DND-41 (cell line): Measurements from ENCODE around the gene YLPM1.

ENCODE experiments used
- ATAC-seq: fragments of 200-7000 bp; cut with Tn5 transposase; 3 replicates; pipeline ENCODE4 v1.9.1; 2021; ENCODE audit warnings: low read depth; ENCODE audit not compliant: insufficient read depth
- DNase-seq: peaks from one replicate; pipeline ENCODE4 v3.0.0-alpha.2; 2020
- H2AFZ ChIP-seq: 2 replicates; pipeline ENCODE4 v1.6.0; 2012; ENCODE audit warnings: low read depth, low read length
- H3K27ac ChIP-seq: 2 replicates; pipeline ENCODE4 v1.5.1; 2012; ENCODE audit warnings: low read length, inconsistent platforms
- H3K27me3 ChIP-seq: fragments of 200-600 bp; sonication (generic); 2 replicates; pipeline ENCODE4 v1.6.0; 2012; ENCODE audit warnings: low read length, mild to moderate bottlenecking, inconsistent platforms; ENCODE audit not compliant: insufficient read depth, poor library complexity
- H3K36me3 ChIP-seq: 2 replicates; pipeline ENCODE4 v1.5.1; 2012; ENCODE audit warnings: low read length, inconsistent platforms; ENCODE audit not compliant: insufficient read depth
- H3K4me1 ChIP-seq: 2 replicates; pipeline ENCODE4 v1.5.1; 2012; ENCODE audit warnings: mild to moderate bottlenecking, low read length; ENCODE audit not compliant: insufficient read depth
- H3K4me2 ChIP-seq: 2 replicates; pipeline ENCODE4 v1.6.0; 2012; ENCODE audit warnings: mild to moderate bottlenecking, moderate library complexity, low read length, inconsistent platforms; ENCODE audit not compliant: insufficient read depth
- H3K4me3 ChIP-seq, 2 experiments: fragments of 200-600 bp in 1 of 2; shearing (Covaris generic) in 1 of 2; 2 replicates each; pipeline ENCODE4 v1.5.1; 2012 to 2016; ENCODE audit warnings: inconsistent platforms in 2 of 2, low read length in 2 of 2, mild to moderate bottlenecking in 2 of 2, low read depth in 1 of 2, moderate library complexity in 1 of 2
- H3K79me2 ChIP-seq: 2 replicates; pipeline ENCODE4 v1.6.0; 2012; ENCODE audit warnings: low read length, inconsistent platforms; ENCODE audit not compliant: insufficient read depth
- H3K9ac ChIP-seq: 2 replicates; pipeline ENCODE4 v1.6.0; 2012; ENCODE audit warnings: low read depth, mild to moderate bottlenecking, inconsistent platforms, low read length, moderate library complexity
- H3K9me3 ChIP-seq: 2 replicates; pipeline ENCODE4 v1.5.1; 2012; ENCODE audit warnings: low read length, moderate library complexity, mild to moderate bottlenecking, inconsistent platforms; ENCODE audit not compliant: insufficient read depth, severe bottlenecking
- H4K20me1 ChIP-seq: 2 replicates; pipeline ENCODE4 v1.6.0; 2012; ENCODE audit warnings: low read length; ENCODE audit not compliant: insufficient read depth
- EZH2 ChIP-seq: IDR thresholded peaks from 3 replicates; pipeline ENCODE4 v1.6.1; 2012; ENCODE audit warnings: borderline replicate concordance, low read depth, mild to moderate bottlenecking, moderate library complexity, low read length, inconsistent platforms; ENCODE audit not compliant: severe bottlenecking
- TF ChIP-seq, protein P1 (sequence below): IDR thresholded peaks from 2 replicates; pipeline ENCODE4 v1.5.1; 2012; ENCODE audit warnings: borderline replicate concordance, low read length, moderate library complexity, mild to moderate bottlenecking; ENCODE audit not compliant: poor library complexity, severe bottlenecking; ENCODE audit errors: extremely low read depth

YLPM1 gene

DNA sequence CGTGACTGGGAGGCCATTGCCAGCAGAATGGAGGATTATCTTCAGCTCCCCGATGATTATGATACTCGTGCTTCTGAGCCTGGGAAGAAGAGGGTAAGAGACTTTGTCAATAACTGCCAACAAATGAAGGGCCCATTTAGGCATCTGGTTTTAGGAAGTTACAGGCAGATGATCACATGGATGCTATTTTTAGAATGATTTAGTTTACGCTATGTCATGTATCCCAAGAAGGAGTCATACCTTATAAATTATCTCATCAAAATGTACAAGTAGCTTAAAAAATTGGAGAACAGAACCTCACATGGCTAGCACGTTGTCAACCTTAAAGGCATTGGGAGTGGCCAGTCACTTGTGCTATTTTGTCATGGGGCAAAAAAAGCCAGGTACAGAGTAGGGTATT lies 66.1 kb downstream of the YLPM1 start:
- Histone ChIP-seq H3K9me3 (no peaks in the 10 kb centered on the region), H3K27ac (no peak overlapping the region), H4K20me1 (no peaks in the 10 kb centered on the region), H3K4me3 (no peak overlapping the region), H3K4me1 (no peaks in the 10 kb centered on the region), H3K36me3 (peaks cover 77% of the 10 kb centered on the region), H3K4me2 (no peak overlapping the region), H3K27me3 (no peaks in the 10 kb centered on the region), H3K79me2 (peaks cover 5% of the 10 kb centered on the region; the same call in 1 of the 2 replicates), H2AFZ (no peak overlapping the region), H3K9ac (no peak overlapping the region)
- TF ChIP-seq EZH2: no peak
- TF ChIP-seq, protein P1, sequence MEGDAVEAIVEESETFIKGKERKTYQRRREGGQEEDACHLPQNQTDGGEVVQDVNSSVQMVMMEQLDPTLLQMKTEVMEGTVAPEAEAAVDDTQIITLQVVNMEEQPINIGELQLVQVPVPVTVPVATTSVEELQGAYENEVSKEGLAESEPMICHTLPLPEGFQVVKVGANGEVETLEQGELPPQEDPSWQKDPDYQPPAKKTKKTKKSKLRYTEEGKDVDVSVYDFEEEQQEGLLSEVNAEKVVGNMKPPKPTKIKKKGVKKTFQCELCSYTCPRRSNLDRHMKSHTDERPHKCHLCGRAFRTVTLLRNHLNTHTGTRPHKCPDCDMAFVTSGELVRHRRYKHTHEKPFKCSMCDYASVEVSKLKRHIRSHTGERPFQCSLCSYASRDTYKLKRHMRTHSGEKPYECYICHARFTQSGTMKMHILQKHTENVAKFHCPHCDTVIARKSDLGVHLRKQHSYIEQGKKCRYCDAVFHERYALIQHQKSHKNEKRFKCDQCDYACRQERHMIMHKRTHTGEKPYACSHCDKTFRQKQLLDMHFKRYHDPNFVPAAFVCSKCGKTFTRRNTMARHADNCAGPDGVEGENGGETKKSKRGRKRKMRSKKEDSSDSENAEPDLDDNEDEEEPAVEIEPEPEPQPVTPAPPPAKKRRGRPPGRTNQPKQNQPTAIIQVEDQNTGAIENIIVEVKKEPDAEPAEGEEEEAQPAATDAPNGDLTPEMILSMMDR: no peak
- no peak for ATAC-seq
- DNase-seq: no peak

DNA sequence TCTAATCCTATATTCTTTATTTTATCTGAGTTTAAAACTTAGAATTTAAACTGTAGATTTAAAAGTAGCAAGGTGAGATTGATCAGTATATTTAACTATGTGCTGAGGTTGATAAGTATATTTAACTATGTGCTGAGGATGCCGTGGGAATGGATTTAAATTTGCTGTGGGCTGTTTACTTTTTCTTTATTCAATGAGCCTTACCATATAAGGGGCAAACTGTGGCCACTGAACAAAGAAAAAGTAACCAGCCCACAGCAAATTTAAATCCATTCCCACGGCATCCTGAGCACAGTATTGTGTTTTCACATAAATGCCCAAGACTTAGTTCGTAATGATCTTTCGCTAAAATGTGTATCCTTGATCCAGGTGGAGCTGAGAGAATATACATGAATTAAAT lies 69.7 kb downstream of the YLPM1 start:
- Histone ChIP-seq H3K36me3 (peaks cover 75% of the 10 kb centered on the region), H3K27me3 (no peaks in the 10 kb centered on the region), H3K4me2 (no peak overlapping the region), H3K4me3 (no peak overlapping the region), H4K20me1 (no peaks in the 10 kb centered on the region), H3K27ac (no peak overlapping the region), H3K9ac (no peak overlapping the region), H3K4me1 (peaks cover 28% of the 10 kb centered on the region), H3K9me3 (no peaks in the 10 kb centered on the region), H3K79me2 (no peaks in the 10 kb centered on the region), H2AFZ (no peak overlapping the region)
- no peak for DNase-seq
- no peak for ATAC-seq
- TF ChIP-seq, protein P1: no peak
- no peak for TF ChIP-seq EZH2

DNA sequence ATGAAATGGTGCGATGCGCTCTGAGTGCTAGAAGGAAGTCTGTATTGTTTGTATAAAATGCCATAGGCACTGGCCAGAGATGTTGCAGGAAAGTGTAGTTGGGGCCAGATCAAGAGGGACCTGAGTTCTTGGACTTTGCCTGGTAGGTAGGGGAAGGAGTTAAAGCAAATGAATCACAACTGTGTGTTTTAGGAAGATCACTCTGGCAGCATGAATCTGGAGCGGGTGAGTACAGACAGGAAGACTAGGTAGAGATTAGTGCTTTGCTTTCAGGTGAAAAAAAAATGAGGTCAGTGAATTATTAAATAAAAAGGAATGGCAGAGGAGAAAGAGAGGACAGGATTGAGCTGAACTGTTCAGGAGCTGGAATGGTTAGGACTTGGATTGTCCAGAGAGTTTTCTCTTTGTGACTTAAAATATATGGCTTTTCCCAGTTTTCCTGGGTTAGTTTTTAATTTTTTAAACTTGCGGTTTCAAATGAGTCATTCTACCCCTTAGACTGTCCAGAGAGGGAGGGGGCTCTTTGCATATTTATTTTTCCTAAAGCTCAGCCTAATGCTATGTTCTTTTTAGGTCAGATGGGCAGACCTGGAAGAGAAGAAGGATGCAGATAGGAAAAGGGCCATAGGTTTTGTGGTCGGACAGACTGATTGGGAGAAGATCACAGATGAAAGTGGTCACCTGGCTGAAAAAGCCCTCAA lies 71.7 kb downstream of the YLPM1 start:
- DNase-seq (no peak), ATAC-seq (no peak)
- peaks cover 56% of the 10 kb centered on the region for H3K36me3 ChIP-seq
- peaks cover 38% of the 10 kb centered on the region for H3K4me1 ChIP-seq
- no peak overlapping the region for H3K4me2 ChIP-seq
- H4K20me1 ChIP-seq: no peaks in the 10 kb centered on the region
- no peaks in the 10 kb centered on the region for H3K79me2 ChIP-seq
- H3K9ac ChIP-seq: no peak overlapping the region
- no peak for TF ChIP-seq EZH2
- TF ChIP-seq, protein P1: no peak
- H3K27me3 ChIP-seq: no peaks in the 10 kb centered on the region
- H2AFZ ChIP-seq: no peak overlapping the region
- no peak overlapping the region for H3K4me3 ChIP-seq
- no peak overlapping the region for H3K27ac ChIP-seq
- H3K9me3 ChIP-seq: no peaks in the 10 kb centered on the region
